ENCODE results near the gene PHLDA3.

GRCh38 chr1:201424146-201424545 lies 44.8 kb downstream of the PHLDA3 start:
- TF ChIP-seq CTCF (IDR thresholded peaks at IDR 0.05; ENCODE audit: low read depth, low read length) (no peak), EZH2phosphoT487 (IDR thresholded peaks at IDR 0.05; ENCODE audit: low read depth) (no peak)

Measured in OCI-LY3 (cell line).